CD1c-positive myeloid dendritic cell (primary cell): ENCODE data around the gene FBLN1.

Experiments used
- DNase-seq: peaks from one replicate; pipeline ENCODE4 v3.0.0-alpha.2; 2016; ENCODE audit errors: extremely low spot score

The FBLN1 gene

DNA sequence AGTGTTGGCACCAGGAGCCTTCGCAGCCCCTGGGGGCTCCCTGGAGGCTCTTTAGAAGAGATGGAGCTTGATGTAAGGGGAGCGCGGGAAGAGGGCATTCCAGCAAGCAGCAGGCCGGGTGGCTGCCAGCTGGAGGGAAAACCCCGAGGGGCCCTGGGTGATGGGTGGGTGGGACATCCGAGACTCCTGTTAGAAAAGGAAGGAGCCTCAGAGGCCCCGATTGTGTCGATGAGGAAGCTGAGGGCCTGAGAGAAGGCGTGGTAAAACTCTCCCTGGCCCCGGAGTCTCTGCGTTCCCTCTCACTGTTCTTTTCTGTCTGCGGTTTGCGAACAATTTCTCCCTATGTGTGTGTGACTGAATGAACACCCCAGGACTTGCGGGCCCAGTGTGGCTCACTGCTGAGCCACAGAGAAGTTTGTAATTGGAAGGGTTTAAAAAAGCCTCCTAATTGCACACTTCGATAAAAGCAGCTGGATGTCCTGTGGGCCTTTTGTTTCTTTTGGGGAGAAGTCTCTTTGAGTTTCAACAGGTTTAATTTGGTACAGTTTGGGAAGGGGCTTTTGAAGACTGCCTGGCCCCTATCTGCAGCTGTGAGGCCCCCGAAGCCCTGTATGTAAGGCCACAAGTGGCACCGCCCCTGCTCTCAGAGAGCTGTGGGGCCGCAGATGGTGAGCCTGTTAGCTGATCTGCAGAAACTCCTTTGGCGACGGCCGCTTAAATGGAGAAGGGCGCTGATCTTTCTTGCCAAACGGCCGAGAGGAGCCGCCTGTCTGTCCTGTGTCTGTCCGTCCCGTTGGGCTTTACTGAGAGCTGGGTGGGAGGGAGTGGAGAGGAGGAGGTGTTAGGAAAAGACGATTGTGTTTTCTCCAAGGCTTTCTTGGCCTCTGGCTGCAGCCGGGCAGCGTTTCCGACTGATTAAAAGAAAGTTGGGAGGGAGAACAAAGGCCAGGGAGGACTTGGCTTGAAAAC, 2.0 kb downstream of the FBLN1 start:
- DNase-seq = no peak

DNA sequence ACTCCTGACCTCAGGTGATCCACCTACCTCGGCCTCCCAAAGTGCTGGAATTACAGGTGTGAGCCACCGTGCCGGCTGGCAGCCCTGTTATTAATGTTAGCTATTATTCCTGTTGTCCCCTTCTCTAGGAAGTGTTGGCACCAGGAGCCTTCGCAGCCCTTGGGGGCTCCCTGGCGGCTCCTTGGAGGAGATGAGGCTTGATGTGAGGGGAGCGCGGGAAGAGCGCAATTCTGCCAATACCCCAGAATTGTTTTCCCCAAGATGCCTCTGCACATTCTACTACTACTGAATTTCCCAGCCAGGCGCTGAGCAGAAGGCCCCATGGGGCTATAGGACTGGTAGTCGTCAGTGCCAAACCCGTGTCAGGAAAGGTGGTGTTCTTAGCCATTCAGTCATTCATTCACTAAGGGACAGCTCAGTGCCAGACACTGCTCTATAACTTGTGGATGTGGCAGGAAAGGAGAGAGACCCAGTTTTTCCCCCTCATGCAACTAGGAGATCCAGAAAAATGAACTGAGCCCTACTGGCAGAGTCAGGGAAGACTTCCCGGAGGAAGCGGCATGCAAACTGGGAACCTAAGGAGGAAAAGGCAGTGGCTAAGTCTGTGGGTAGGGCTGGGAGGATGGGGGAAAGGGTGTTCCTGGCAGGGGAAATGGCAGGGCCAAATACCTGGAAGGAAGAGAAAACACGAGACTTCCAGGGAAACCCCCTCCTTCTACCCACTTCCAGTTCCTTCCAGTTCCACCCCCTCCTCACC, 3.5 kb downstream of the FBLN1 start:
- DNase-seq = no peak

DNA sequence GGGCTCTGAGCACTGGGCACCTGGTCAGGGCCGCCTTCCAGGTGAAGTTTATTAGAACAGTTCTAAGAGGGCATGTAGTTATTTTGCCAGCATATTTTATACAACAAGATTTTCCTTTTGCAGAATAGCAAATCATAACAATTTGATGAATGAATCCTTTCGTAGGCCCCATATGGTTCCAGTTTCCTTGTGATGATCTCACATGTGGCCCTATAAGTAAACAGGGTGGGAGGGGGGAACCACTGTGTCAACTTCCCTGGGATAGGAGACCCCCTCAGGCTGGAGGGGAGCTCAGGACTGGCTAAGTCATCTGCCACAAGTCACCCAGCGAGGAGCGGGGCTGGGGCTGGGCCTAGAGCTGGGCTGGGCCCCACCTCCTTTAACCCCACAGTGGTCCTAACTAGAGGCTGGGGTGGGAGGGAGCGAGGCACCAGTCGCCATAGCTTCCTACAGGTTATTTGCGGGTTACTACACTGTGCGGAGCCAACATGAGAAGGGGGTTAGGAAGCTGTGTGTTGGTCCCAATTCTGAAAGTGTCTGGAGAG, 4.2 kb downstream of the FBLN1 start:
- no peak for DNase-seq

DNA sequence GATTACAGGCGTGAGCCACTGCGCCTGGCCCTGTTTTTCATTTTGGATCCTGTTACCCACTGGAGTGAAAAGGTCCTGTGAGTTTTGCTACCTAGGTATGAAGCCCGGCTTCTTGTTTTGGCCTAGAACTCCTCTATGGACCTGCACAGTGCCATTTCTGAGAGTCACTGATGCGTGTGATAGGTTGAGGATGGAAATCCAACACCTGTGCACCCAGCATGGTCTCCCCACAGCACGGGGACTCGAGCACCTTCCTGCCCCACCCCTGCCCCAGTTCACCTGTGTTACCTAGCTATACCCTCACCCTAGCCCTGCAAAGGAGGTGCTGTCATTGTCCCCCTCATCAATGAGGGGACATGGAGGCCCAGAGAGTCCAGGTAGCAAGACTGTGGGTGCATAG, 5.1 kb downstream of the FBLN1 start:
- DNase-seq = no peak

DNA sequence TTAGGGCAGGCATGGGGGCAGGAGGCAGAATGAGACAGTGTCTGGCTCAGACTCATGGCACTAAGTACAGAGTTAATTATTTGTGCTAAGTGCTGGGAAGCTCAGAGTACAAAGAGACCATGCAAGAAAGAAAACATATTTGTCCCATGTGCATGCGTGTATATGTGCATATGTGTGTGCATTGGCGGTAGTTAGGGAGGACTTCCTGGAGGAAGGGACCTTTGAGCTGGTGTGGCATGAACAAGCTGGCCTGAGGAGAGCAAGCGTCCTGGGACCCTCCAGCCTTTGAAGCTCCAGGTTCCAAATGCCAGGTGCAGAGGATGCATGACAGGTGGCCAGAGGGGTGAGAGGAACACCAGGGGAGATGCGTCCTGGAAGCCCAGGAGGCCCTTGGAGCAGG, 6.1 kb downstream of the FBLN1 start:
- DNase-seq = no peak

DNA sequence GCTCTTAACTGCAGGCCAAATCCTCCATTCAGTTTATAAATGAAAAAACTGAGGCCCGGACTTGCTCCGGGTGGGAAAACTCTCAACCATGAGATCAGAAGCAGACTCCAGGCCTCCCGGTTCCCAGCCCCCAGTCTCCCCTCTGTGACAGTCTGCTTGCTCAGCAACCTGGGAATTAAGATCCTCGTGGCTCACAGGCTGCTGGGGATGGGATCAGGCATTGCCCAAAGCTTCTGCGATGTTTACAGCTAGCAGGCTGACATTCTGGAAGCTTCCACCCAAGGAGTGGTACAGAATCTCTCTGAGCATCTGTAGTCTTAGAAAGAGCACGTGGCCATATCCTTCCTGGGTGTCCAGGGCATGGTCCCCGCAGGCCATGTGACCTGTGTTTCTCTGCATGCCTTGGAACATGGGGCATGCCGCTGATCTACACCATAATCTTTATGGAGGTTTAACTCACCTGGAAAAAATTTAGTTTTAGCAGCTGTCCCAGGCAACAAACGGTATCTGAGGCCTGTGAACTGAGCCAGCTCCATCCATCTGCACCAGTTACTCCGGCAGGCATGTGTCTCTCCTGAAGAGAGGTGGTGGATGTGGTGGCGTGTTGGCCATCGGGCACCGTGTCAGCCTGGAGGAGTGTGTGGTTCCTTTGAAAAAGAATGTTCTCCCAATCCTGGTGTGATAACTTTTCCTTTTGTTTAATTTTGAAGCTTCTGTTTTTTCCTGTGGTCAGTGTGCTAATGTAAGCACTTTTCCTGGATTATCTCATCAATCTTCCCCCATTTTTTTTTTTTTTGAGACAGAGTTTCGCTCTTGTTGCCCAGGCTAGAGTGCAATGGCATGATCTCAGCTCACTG, 7.9 kb downstream of the FBLN1 start:
- DNase-seq = no peak

DNA sequence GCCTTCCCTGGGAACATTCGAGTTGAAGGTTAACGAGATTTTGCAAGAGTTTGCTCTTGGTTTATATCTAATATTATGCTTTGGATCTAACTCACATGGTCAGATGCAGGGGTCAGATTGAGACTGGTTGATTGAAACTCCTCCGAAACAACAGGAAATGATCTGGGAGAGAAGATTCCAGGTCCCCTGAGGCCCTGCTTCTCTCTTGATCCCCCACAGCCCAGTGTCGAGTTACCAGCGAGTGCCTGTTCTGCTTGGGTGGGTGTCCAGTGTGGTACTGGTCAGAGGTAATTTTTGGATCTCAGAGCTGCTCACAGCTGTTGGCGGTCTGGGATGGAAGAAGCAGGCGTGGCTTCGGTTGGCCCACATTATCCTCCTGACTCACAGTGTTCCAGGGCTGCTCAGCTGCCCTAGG, 9.2 kb downstream of the FBLN1 start:
- DNase-seq = no peak

DNA sequence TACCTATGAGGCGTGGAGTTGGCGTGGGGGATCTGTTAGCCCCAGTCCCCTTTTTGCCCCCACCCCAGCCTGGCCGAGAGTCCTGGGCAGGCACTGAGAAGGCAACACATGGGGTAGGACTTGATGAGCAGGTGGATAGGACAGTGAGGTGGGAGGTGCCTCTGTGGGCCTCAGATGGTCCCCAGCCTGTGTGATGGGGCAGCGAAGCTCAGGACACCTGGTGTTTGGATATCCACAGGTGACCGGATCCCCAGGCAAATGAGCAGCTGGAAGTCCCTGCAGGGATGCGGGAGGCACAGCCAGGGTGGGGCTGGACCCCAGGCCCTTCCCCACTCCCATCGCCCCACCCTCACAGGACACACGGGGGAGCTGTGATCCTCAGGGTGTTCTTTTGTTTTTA, 9.7 kb downstream of the FBLN1 start:
- DNase-seq = no peak

DNA sequence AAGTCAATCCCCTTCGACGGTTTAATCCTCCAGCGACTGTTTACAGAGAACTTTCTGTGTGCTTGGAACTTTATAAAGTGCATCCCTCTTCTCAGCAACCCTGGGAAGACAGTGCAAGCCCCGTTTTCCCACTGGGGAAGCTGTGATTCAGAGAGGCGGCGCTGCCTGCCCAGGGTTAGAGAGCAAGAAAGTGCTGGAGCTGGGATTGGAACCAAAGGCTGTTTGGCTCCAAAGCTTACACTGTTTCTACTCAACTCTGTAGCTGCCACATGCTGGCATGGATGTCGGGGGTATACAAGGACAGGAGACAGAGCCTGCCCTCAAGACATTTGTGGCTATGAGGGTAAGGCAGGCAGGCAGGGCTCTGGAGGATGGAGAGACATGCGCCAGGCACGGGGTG, 13.0 kb downstream of the FBLN1 start:
- DNase-seq = no peak

DNA sequence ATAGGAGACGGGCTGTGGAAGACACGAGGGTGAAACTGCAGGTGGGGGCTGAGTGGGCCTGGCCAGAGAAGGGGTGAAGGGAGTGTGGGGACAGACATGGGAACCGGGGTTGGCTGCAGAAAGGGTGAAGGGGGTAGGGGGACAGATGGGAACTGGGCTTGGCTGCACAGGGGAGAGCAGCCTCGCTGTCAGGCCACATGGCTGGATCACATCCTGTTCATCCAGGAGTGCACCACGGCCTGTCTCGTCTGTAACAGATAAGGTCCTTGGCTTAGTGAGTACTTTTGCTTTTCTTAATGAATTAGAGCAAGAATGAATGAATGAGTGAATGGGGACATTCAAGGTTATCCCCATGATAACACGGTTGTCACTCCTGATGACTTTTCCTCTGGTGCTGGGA, 13.5 kb downstream of the FBLN1 start:
- no peak for DNase-seq

DNA sequence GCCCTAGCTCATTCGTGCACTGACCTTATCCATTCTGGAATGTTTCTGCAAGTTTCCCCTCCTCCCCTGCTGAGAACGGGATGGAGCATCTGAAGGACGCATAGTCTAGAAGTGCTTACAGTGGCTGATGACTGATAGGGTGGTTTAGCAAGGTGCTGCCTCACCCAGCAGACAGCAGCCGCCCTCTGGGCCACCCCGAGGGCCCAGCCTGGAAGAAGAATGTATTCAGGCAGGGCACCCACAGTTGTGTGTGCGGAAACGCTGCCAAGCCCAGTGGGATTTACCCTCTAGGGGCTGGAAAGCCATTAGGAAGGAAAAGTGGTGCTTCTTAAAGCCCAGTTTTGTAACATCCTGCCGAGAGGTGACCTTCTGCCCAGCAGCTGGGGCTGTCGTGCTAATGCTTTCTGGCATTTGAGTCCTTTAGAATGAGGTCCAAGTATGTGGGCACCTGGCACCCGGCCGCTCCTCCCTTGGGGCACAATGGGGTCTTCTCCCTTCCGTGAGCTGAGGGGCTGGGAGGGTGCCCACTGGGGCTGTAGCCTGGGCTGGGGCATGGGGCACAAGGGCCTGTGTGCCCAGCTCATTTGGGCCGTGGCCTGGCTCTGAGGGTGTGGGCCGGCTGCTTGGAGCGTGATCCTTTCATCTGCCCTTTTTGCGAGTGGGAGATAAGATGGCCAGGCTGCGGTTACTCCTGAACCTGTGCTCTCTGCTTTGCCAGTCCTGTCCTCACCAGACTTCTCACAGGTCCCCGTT, 14.4 kb downstream of the FBLN1 start:
- no peak for DNase-seq

DNA sequence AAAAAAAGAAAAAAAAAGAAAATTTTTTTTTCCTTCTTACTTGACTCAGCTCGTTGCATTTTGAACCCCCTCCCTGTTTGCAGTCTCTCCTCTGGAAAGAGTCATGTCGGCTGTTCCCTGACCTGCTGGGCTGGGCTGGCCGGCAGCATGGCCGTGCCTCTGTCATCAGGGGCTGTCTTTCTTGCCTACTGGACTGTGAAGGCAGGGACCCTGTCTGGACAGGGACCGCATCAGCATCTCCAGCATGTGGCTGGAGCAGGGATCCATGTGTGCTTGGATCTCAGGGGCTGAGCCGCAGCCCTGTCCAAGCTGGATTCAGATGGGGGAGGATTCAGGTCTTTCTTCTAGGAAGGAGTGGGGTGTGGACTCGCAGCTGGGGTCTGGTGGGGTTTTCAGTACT, 15.5 kb downstream of the FBLN1 start:
- no peak for DNase-seq

DNA sequence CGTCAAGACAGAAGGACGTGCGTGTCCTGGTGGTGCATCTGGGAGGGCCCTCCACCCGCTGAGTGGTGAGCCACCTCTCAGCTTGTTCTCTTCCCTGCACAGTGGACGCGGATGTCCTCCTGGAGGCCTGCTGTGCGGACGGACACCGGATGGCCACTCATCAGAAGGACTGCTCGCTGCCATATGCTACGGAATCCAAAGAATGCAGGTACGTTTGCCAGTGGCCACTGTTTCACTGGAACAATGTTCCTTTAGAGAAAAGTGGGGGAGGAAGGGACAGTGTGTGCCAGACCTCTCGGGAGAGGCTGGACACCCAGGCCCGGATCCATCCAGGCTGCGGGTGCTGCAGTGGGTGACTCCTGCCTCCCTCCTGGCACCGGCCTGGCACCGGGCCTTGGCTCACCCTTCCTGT, 15.9 kb downstream of the FBLN1 start:
- no peak for DNase-seq

DNA sequence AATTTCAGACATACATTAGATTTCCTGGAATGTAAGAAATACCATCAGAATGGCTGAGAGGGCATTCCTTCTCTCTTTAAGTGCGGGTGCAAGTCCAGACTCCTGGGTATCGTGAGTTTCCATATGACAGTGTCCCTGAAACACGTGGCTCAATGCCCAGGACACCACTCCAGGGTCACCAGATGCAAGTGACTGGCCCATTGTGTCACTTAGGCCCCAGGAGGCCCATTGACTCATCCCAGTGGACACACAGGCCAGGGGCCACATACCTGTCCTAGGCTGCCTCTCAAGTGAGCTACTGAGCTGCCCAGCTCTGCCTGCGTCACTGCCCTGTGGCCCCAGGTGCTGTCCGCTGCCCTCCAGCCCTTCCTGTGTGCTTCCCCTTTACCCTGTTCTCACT, 18.5 kb downstream of the FBLN1 start:
- DNase-seq = no peak

DNA sequence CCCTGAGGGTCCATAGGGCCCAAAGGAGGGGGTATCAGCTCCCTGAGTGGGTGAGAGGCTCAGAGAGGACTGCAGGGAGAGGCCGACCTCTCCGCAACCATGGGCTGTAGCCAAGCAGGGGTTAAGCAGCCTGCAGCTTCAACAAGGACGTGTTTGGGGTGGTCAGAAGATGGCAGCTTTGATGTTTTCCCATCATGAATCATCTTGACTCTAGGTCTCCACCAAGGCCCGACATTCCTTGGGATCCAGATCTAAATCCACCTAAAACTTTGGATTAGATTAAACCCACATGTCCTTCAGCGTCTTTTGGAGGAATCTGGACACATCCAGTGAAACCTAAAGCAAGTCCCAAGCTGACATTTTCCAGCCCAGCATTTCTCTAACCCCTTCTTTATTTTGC, 19.8 kb downstream of the FBLN1 start:
- no peak for DNase-seq

DNA sequence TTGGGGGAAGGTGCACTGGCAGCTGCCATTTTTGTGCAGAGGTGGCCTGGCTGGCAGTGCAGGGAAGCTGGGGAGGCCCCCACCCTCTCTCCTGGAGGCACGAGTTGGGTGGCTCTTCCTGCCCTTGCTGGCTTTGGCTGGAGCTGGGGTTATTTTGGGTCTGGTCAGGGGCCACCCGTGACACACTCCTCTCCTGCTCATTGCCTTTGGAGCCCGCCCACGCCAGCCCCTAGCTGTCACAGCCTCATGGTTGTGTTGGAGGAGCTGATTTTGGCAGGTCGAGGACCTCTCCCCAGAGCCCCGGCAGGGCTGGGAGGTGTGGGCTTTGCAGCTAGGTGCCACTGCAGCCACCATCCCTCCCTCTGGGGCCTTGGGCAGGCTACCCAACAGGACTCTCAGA, 21.5 kb downstream of the FBLN1 start:
- no peak for DNase-seq

DNA sequence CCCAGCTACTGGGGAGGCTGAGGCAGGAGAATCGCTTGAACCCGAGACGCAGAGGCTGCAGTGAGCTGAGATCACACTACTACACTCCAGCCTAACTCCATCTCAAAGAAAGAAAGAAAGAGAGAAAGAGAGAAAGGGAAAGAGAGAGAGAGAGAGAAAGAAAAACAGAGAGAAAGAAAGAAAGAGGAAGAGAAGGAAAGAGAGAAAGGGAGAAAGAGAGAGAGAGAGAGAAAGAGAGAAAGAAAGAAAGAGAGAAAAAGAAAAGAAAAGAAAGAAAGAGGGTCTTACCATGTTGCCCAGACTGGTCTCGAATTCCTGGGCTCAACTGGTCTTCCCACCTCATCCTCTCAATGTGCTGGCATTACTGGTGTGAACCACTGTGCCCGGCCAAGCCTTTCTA, 22.3 kb downstream of the FBLN1 start:
- no peak for DNase-seq

DNA sequence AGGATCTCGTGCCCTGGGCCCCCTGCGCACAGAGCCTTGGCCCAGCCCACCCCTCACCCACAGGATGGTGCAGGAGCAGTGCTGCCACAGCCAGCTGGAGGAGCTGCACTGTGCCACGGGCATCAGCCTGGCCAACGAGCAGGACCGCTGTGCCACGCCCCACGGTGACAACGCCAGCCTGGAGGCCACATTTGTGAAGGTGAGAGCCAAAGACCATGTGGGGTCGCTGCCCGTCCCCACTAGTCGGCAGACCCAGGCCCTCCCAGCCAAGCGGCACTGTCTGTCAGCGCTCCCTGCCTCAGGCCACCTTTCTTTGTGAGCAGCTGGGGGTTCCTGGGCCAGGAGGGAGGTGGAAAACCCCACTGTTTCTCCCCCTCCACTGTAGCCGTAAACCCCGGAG, 22.8 kb downstream of the FBLN1 start:
- DNase-seq = no peak

DNA sequence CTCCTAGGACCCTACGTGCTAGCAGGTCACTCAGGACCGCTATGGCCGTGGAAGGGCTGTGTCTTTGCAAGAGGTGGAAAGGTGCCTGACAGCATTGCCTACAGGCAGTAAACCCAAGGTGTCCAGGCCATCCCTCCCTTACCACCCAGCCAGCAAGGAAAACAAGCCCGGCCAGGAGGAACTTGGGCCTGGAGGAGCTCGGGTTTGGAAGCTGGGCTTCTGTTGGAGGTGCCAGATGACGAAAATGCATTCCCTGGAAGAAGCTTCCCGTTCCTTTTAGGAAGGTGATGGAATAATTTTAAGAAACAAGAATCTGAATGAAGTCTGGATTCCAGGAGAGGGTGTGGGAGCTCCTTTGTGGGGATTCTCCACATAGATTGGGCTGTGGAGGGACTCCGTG, 23.6 kb downstream of the FBLN1 start:
- no peak for DNase-seq

DNA sequence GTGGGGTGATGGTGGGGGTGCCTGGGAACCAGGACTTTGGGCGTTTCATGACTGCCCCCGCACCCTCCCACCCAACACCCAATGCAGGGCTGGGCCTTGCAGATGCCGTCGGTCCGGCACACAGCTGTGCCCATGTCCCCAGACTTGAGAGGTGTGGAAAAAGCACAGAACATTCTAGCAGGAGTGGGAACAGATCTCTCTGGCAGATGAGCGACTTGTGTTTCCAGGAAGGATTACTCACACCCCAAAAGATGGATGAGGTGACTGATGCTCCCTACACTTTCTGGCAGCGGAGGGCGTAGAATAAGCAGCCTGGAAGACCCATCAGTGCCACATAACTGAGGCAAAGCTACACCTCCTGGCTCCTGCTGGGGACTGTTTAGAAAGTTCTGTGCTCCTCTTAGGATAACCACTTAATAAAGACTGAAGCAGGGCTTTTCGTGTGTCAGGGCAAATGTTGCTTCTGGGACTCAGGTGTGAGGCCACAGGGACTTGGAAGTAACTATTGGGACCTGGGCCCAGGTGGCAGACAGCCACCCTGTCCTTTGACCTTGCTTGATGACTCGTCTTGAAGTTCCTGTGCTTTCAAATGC, 24.2 kb downstream of the FBLN1 start:
- no peak for DNase-seq

DNA sequence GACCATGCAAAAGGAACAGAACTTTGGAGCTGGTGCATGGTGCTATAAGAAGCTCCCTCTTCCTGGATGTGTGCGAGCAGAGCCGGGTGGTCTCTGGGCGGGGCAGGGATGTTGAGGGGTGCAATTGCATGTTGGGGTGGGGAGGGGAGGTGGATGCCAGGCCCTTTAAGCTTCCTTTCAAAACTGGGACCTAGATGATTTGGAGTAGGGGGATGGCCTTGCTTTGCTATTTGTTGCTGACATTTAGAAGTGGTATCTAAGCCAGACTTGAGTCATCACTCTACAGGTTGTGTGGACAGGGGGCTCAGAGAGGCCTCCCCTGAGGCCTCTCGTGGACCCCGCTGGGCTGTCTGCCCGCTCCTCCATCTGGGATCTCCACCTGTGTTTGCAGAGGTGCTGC, 24.8 kb downstream of the FBLN1 start:
- DNase-seq = no peak
